H9 (cell line): ENCODE data around the gene ABCG2. TPM values are rescaled to one million over a fixed set of nuclear protein-coding genes. Genes with fewer than 3 reads are reported as not detected.

Source experiments
- DNase-seq: peaks from one replicate; pipeline ENCODE4 v3.0.0-alpha.2; 2017
- H2AFZ ChIP-seq: one replicate; pipeline ENCODE4 v1.6.1; 2013; ENCODE audit warnings: mild to moderate bottlenecking, low read length, control low read depth, moderate library complexity
- H2AK5ac ChIP-seq: 2 replicates; pipeline ENCODE4 v1.6.1; 2013; ENCODE audit warnings: low read length, control low read depth, mixed read lengths; ENCODE audit not compliant: insufficient read length
- H2BK120ac ChIP-seq: one replicate; pipeline ENCODE4 v1.6.1; 2013; ENCODE audit warnings: low read depth, mild to moderate bottlenecking, low read length, control low read depth, inconsistent platforms; ENCODE audit not compliant: poor library complexity, severe bottlenecking
- H2BK12ac ChIP-seq: 2 replicates; pipeline ENCODE4 v1.6.1; 2013; ENCODE audit warnings: low read length, control low read depth, mixed read lengths, low read depth; ENCODE audit not compliant: insufficient read length
- H2BK15ac ChIP-seq: 2 replicates; pipeline ENCODE4 v1.6.1; 2013; ENCODE audit warnings: low read depth, low read length, control low read depth
- H2BK20ac ChIP-seq: one replicate; pipeline ENCODE4 v1.6.1; 2013; ENCODE audit warnings: low read depth, mild to moderate bottlenecking, low read length, control low read depth, inconsistent platforms; ENCODE audit not compliant: poor library complexity, severe bottlenecking
- H2BK5ac ChIP-seq: 2 replicates; pipeline ENCODE4 v1.6.1; 2013; ENCODE audit warnings: low read length, control low read depth, mixed read lengths; ENCODE audit not compliant: insufficient read length
- H3K14ac ChIP-seq: 2 replicates; pipeline ENCODE4 v1.6.1; 2013; ENCODE audit warnings: low read length, control low read depth; ENCODE audit not compliant: insufficient read depth
- H3K18ac ChIP-seq: 2 replicates; pipeline ENCODE4 v1.6.1; 2013; ENCODE audit warnings: low read depth, mild to moderate bottlenecking, mixed read lengths, low read length, control low read depth; ENCODE audit not compliant: insufficient read length
- H3K23ac ChIP-seq: 2 replicates; pipeline ENCODE4 v1.6.1; 2013; ENCODE audit warnings: low read length, control low read depth, mixed read lengths, low read depth; ENCODE audit not compliant: insufficient read length
- H3K23me2 ChIP-seq: 2 replicates; pipeline ENCODE4 v1.6.1; 2013; ENCODE audit warnings: low read depth, mild to moderate bottlenecking, mixed read lengths, low read length, control low read depth; ENCODE audit not compliant: insufficient read length, poor library complexity, severe bottlenecking
- H3K27ac ChIP-seq: 2 replicates; pipeline ENCODE4 v1.5.1; 2013; ENCODE audit warnings: low read length, control low read depth, mixed read lengths, low read depth; ENCODE audit not compliant: insufficient read length
- H3K27me3 ChIP-seq: 2 replicates; pipeline ENCODE4 v1.6.1; 2013; ENCODE audit warnings: low read length, control low read depth, inconsistent platforms; ENCODE audit not compliant: insufficient read depth
- H3K4ac ChIP-seq: 2 replicates; pipeline ENCODE4 v1.6.1; 2013; ENCODE audit warnings: low read depth, mild to moderate bottlenecking, control low read depth, inconsistent platforms, low read length, moderate library complexity
- H3K4me1 ChIP-seq: 2 replicates; pipeline ENCODE4 v1.6.1; 2013; ENCODE audit warnings: low read length, control low read depth, inconsistent platforms; ENCODE audit not compliant: insufficient read depth
- H3K4me2 ChIP-seq: 2 replicates; pipeline ENCODE4 v1.6.1; 2013; ENCODE audit warnings: low read length, control low read depth, mixed read lengths; ENCODE audit not compliant: insufficient read length, insufficient read depth
- H3K56ac ChIP-seq: 2 replicates; pipeline ENCODE4 v1.6.1; 2013; ENCODE audit warnings: low read depth, mild to moderate bottlenecking, mixed read lengths, low read length, control low read depth; ENCODE audit not compliant: insufficient read length
- H3K79me1 ChIP-seq: 2 replicates; pipeline ENCODE4 v1.6.1; 2013; ENCODE audit warnings: low read depth, mild to moderate bottlenecking, moderate library complexity, low read length, control low read depth, inconsistent platforms; ENCODE audit not compliant: insufficient read depth, poor library complexity, severe bottlenecking
- H3K79me2 ChIP-seq: 2 replicates; pipeline ENCODE4 v1.6.1; 2013; ENCODE audit warnings: low read length, control low read depth, inconsistent platforms; ENCODE audit not compliant: insufficient read depth
- H3K9ac ChIP-seq: 2 replicates; pipeline ENCODE4 v1.6.1; 2013; ENCODE audit warnings: low read length, control low read depth, mixed read lengths; ENCODE audit not compliant: insufficient read length; ENCODE audit errors: extremely low read depth
- H3K9me3 ChIP-seq: one replicate; pipeline ENCODE4 v1.6.1; 2013; ENCODE audit warnings: low read depth, low read length, inconsistent platforms; ENCODE audit not compliant: control insufficient read depth
- H3T11ph ChIP-seq: one replicate; pipeline ENCODE4 v1.6.1; 2013; ENCODE audit warnings: mild to moderate bottlenecking, low read length, control low read depth, inconsistent platforms
- H4K20me1 ChIP-seq: one replicate; pipeline ENCODE4 v1.6.1; 2013; ENCODE audit not compliant: control insufficient read depth, insufficient read length, insufficient read depth
- H4K5ac ChIP-seq: 2 replicates; pipeline ENCODE4 v1.6.1; 2013; ENCODE audit warnings: low read depth, mild to moderate bottlenecking, mixed read lengths, low read length, control low read depth; ENCODE audit not compliant: insufficient read length
- H4K8ac ChIP-seq: replicated peaks from 2 replicates; pipeline ENCODE4 v1.6.1; 2013; ENCODE audit warnings: low read length, control low read depth, mixed read lengths, low read depth; ENCODE audit not compliant: insufficient read length
- H4K91ac ChIP-seq: 2 replicates; pipeline ENCODE4 v1.6.1; 2013; ENCODE audit warnings: low read depth, mild to moderate bottlenecking, moderate library complexity, mixed read lengths, low read length, control low read depth; ENCODE audit not compliant: insufficient read length
- H3K27ac Mint-ChIP-seq, 3 experiments: 2 replicates in 2 of 3; 3 replicates in 1 of 3; pipeline ENCODE4 v1.8.0; 2020 to 2021; ENCODE audit warnings: mixed read lengths in 3 of 3, mild to moderate bottlenecking in 1 of 3, moderate library complexity in 1 of 3
- H3K27me3 Mint-ChIP-seq: 2 replicates; pipeline ENCODE4 v1.8.0; 2021; ENCODE audit warnings: low read depth, mild to moderate bottlenecking, moderate library complexity, mixed read lengths
- H3K36me3 Mint-ChIP-seq, 3 experiments: 2 replicates in 2 of 3; 3 replicates in 1 of 3; pipeline ENCODE4 v1.8.0; 2020 to 2021; ENCODE audit warnings: low read depth in 3 of 3, mixed read lengths in 3 of 3; ENCODE audit not compliant: insufficient read depth in 1 of 3
- H3K4me1 Mint-ChIP-seq, 2 experiments: 2 replicates each; pipeline ENCODE4 v1.8.0; 2020; ENCODE audit warnings: mixed read lengths in 2 of 2
- H3K4me3 Mint-ChIP-seq, 2 experiments: 2 replicates in 1 of 2; 3 replicates in 1 of 2; pipeline ENCODE4 v1.8.0; 2020 to 2021; ENCODE audit warnings: mild to moderate bottlenecking in 2 of 2, mixed read lengths in 2 of 2, moderate library complexity in 1 of 2
- H3K9me3 Mint-ChIP-seq, 2 experiments: 2 replicates in 1 of 2; 3 replicates in 1 of 2; pipeline ENCODE4 v1.8.0; 2020; ENCODE audit warnings: mild to moderate bottlenecking in 2 of 2, mixed read lengths in 2 of 2, moderate library complexity in 1 of 2
- WGBS: extraction: QIAGEN DNeasy Blood & Tissue Kit; methylation state at CpG from one replicate; pipeline ENCODE4 v1.1.7; 2013; ENCODE audit warnings: missing lambda C conversion rate, low lambda C conversion rate, mixed read lengths; ENCODE audit not compliant: insufficient read length; ENCODE audit errors: extremely low coverage; 5-methylcytosine and 5-hydroxymethylcytosine counted together
- total RNA-seq: library from RNA; stranded (reverse); gene quantifications from 2 replicates; pipeline ENCODE4 v1.2.1, GENCODE V29; 2021
- TF ChIP-seq, protein P1 (sequence below): fragments of 200-600 bp; sonication (generic); conservative IDR thresholded peaks from 3 replicates; pipeline ENCODE4 v1.8.0; 2021; ENCODE audit warnings: antibody characterized with exemption, mild to moderate bottlenecking

Gene ABCG2
- total RNA-seq, 1 experiment from 2014 or later, result 1.5 TPM

GRCh38 chr4:88196013-88196365 is 37.5 kb upstream of the ABCG2 start:
- Histone ChIP-seq H2BK12ac (no peak overlapping the region), H3K23me2 (no peaks in the 10 kb centered on the region), H2BK120ac (no peak overlapping the region), H2BK15ac (no peak overlapping the region), H2AFZ (no peak overlapping the region), H3T11ph (no peak overlapping the region), H3K9me3 (no peaks in the 10 kb centered on the region), H3K9ac (no peak overlapping the region), H3K56ac (no peak overlapping the region), H3K23ac (no peak overlapping the region), H4K91ac (no peak overlapping the region), H2BK5ac (no peak overlapping the region), H3K27ac (peak overlapping the region; percentile 28), H3K79me1 (no peaks in the 10 kb centered on the region), H2AK5ac (no peak overlapping the region), H2BK20ac (no peak overlapping the region), H3K27me3 (no peaks in the 10 kb centered on the region), H3K4me1 (peaks cover 6% of the 10 kb centered on the region; the same call in 1 of the 2 replicates), H3K4ac (no peak overlapping the region), H3K4me2 (no peak overlapping the region), H3K79me2 (no peaks in the 10 kb centered on the region), H4K8ac (no peak overlapping the region), H4K5ac (no peak overlapping the region), H3K14ac (no peak overlapping the region), H3K18ac (no peak overlapping the region), H4K20me1 (no peaks in the 10 kb centered on the region)
- Mint-ChIP-seq H3K36me3 (no peaks in the 10 kb centered on the region), H3K4me1 (peaks cover 15 to 18% of the 10 kb centered on the region in 2 experiments), H3K27me3 (no peaks in the 10 kb centered on the region), H3K27ac (peak overlapping the region; percentile 28 to 48 (median 45); a peak in 4 of 7 replicates), H3K4me3 (no peak overlapping the region), H3K9me3 (no peaks in the 10 kb centered on the region)
- TF ChIP-seq, protein P1, sequence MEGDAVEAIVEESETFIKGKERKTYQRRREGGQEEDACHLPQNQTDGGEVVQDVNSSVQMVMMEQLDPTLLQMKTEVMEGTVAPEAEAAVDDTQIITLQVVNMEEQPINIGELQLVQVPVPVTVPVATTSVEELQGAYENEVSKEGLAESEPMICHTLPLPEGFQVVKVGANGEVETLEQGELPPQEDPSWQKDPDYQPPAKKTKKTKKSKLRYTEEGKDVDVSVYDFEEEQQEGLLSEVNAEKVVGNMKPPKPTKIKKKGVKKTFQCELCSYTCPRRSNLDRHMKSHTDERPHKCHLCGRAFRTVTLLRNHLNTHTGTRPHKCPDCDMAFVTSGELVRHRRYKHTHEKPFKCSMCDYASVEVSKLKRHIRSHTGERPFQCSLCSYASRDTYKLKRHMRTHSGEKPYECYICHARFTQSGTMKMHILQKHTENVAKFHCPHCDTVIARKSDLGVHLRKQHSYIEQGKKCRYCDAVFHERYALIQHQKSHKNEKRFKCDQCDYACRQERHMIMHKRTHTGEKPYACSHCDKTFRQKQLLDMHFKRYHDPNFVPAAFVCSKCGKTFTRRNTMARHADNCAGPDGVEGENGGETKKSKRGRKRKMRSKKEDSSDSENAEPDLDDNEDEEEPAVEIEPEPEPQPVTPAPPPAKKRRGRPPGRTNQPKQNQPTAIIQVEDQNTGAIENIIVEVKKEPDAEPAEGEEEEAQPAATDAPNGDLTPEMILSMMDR, result no peak
- WGBS, result no CpG with 5 or more reads among the region's 4 CpGs
- peak; percentile 83 for DNase-seq
